A172 (cell line): ENCODE data around the gene TFDP2. TPM values are rescaled to one million over a fixed set of nuclear protein-coding genes. Genes with fewer than 3 reads are reported as not detected.
A peak's percentile ranks its signal among the peaks of the same experiment; 100 is the strongest.
"Not testable (repeated sequence)": the region's sequence is repeated elsewhere in the genome, so short reads cannot be mapped to it uniquely, and the experiment has no call there.

ENCODE experiments used
- DNase-seq: peaks from one replicate; pipeline ENCODE4 v3.0.0-alpha.2; 2015; ENCODE audit warnings: low spot score
- total RNA-seq: library from RNA; depleted of rRNA; stranded (reverse); fragments of >200 nt; shearing (Covaris generic); gene quantifications from 2 replicates; pipeline ENCODE4 v1.2.3, GENCODE V29; 2014

The TFDP2 gene
- total RNA-seq, 1 experiment from 2014 or later = 76.4 TPM

DNA sequence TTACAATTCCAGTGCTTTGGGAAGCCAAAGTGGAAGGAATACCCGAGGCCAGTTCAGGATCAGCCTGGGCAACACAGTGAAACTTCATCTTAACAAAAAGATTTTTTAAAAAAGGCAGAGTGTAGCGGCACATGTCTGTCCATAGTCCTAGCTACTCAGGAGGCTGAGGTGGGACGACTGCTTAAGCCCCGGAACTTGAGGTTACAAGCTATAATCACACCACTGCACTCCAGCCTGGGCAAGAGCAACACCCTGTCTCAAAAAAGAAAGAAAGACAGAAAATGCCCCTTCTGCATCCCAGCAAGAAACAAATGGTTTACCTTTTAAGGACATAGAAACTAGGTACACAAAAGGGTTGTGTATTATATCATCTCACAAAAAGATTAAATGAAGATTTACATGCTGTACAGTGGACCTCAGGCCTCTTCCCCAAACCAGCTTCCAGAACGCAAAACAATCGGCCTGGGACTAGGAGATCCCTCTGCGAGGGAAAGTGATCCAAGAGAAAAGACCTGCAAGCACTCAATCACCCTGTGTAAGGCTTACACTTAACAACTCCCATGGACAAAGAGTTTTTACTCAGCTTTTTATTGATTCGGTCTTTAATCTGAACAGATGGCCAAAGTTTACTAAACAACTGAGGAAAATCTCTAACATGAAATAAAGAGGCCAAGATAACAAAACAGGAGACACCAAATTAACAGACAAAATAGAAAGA, 21.2 kb downstream of the TFDP2 start:
- DNase-seq = no peak

DNA sequence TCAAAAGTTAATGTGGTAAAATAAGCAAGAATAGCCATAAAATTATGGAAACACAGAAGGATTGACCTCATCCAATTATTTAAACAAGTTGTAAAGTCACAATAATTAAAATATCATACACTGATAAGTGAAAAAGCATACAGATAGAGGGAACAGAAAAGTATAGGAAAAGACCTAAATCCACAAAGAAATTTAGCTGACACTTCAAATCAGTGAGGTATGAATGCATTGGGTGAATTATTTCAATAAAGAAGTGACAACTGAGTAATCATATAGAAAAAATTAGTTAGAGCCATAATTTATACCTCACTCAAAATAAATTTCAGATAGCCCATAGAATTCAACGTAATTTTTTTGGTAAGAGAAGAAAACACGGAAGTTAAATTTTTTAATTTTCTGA, 25.1 kb downstream of the TFDP2 start:
- DNase-seq = no peak

DNA sequence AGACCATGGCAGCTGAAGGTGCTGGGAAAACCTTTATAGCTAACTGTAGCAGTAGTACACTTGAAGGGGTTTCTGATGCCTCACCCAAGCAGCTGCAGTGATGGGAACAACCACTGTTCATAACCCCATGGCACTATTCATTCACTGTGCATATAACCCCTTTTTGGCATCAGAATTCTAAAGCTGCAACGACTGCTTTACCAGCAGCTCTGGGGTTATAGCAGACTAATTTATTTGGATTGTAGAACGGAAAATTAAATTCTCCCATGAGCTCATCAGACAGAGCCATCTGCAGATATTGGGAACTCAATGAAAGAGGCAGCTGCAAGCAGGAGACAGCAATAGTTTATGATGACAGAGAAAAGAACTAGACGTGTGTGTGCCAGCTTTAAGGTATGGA, 28.6 kb downstream of the TFDP2 start:
- DNase-seq = no peak

DNA sequence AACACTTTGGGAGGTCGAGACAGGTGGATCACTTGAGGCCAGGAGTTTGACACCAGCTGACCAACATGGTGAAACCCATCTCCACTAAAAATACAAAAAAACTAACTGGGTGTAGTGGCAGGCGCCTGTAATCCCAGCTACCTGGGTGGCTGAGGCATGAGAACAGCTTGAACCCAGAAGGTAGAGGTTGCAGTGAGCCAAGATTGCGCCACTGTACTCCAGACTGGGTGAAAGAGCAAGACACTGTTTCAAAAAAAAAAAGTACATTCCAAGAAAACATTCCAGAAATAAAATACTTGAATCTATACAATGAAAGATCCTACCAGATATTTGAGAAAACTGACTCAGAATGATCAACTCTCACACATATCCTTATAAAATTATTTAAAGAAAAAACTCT, 30.4 kb downstream of the TFDP2 start:
- DNase-seq = no peak

DNA sequence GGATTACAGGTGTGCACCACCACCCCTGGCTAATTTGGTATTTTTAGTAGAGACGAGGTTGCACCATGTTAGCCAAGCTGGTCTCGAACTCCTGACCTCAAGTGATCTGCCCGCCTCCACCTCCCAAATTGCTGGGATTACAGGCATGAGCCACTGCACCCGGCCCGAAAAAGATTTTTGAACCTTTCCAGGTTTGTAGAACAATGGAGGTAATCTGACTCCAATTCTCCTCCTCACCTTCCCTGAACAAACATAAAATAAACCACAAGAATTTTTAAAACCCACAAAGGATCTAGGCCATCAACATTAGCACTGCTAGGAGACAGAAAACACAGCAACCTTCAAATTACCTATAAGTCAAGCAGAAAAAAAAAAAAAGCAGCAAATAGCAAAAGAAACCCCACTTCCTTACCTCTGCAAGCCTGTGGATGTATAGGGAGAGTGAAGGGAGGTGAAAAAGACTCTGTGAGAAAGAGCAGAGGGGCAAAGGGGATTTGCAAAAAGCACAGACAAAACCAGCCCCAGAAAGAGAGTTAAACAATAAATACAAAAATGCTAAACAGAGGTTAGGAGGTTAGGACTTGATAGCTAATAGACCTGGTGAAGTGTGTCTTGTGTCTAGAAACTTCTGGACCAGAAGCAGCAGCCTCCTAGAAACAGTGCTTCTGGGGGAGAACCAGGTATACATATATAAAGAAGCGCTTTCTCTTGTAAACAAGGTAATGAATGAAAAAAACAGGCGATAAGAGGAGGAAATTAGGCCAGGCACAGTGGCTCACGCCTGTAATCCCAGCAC, 32.1 kb downstream of the TFDP2 start:
- DNase-seq = peak; percentile 38

DNA sequence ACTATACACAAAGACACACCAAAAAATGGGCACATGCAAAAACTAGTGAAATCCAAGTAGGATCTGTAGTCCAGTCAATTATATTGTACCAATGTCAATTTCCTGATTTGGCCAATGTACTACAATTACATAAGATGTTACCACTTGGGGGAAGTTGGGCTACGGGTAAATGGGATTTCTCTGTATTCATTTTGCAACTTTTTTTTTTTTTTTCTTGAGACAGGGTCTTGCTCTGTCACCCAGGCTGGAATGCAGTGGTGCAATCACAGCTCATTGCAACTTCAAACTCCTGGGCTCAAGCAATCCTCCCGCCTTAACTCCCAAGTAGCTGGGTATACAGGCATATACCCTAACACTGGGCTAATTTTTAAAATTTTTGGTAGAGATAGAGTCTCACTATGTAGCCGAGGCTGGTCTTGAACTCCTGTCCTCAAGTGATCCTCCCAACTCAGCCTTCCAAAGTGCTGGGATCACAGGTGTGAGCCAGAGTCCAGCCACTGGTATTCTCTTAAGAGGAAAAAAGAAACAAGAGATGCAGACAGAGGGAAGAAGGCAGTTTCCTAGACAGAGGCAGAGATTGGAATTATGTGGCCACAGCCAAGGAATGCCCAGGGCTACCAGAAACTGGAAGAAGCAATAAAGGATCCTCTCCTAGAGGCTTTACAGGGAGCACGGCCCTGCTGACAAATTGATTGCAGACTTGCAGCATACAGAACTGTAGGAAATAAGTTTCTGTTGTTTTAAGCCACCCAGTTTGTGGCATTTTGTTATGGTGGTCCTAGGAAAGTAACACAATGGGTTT, 33.3 kb downstream of the TFDP2 start:
- DNase-seq = no peak

DNA sequence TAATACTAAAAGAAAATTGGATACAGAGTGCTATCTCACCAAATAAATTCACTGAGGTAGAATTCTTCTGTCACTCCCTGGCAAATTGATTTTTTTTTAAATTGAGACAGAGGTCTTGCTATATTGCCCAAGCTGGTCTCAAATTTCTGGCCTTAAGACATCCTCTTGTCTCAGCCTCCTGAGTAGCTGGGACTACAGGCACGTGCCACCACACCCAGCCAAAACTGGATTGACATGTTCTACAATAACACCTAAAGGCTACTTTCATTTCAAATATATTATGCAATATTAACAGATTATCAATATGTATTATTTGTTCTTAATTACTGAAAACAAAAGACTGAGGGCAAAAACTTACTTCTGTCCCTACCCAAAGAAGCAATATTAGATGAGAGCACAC, 36.7 kb downstream of the TFDP2 start:
- no peak for DNase-seq

DNA sequence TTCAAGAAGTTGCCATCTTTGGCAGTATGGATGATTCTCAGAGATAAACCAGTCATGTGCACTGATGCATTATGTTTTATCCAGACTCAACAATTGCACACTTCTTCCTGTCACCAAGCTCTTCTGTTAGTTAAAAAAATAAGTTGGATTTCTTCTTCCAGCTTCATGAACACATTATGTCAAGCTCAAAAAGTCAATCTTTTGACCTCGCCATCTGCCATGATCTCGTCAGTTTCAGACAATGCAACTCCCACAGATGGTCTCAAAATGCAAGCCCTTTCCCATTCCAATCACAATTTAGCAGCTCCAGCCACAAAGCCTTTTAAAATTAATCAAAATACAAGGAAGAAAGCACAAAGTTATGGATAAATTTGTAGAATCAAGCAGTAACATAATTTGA, 42.8 kb downstream of the TFDP2 start:
- DNase-seq = no peak

DNA sequence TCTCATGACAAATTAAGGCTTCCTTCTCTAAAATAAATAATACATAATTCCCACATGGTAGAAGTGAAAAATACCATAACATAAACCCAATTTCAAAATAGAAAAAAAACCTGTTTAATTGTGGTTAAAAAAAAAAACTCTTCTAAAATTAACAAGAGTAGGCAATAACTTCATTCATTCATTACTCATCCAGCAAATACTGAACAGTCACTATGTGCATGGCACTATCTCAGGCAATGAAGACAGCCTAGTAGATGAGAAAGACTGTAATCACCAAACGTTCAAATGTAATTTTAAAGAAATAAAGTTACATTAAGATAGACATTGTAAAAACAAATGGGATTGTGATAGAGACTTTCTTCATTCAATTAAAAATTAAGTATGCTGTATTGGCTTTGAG, 43.4 kb downstream of the TFDP2 start:
- no peak for DNase-seq

DNA sequence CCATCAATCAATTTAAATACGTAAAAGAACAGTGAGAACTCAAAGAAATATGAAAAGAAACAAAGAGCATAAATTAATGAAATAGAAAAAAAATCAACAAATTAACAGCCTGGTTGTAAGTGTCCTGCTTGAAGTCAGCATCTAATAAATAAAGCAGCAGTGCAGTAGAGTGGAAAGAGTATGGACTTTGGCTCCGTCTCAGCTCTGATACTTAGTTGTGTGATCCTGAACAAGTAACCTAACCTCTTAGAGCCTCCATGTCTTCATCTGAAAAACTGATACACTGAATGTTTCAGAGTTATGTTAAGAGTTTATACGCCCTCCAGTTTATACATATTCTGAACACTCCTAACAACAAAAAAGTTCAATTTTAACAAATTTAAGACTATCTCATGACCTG, 44.6 kb downstream of the TFDP2 start:
- DNase-seq = no peak

DNA sequence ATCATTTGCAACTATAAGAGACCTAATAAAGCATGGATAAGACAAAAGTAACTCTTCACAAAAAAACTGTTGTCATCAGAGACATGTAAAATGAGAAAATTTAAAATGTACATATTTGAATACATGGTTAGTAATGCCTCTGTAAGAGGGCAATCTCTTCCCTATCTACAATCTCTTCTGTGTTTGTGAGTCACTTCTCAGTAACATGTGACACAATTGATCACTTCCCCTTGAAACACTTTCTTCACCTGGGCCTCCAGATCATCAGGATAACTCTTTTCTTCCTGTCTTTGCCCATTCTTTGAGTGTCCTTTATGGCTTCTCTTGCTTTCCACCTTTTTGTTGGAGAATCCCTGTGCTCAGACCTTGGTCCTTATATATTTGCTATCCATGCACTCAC, 50.4 kb downstream of the TFDP2 start:
- DNase-seq = peak; percentile 15

DNA sequence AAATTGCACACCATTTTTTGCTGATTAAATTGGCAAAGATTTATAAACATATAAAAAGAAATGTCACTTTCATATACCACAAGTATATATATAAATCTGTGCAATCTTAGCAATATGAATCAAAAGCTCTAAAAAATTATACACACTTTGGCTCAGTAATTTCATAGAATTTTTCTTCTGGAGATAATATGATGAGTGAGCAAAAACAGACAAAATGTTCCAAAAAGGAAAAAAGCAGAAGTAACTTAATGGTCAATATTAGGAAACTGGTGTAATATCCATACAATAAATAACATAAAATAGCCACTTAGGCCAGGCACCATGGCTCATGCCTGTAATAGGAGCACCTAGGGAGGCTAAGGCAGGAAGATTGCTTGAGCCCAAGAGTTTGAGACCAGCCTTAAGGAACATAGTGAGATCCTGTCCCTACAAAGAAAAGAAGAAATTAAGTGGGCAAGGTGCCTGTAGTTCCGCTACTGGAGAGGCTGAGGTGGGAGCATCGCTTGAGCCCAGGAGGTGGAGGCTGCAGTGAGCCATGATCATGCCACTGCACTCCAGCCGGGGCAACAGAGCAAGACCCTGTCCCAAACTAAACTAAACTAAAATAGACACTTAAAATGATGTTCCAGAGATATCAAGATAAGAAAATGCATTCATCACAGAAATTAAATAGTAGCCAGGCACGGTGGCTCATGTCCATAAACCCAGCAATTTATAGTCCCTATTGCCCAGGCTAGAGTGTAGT, 52.1 kb downstream of the TFDP2 start:
- DNase-seq = no peak

DNA sequence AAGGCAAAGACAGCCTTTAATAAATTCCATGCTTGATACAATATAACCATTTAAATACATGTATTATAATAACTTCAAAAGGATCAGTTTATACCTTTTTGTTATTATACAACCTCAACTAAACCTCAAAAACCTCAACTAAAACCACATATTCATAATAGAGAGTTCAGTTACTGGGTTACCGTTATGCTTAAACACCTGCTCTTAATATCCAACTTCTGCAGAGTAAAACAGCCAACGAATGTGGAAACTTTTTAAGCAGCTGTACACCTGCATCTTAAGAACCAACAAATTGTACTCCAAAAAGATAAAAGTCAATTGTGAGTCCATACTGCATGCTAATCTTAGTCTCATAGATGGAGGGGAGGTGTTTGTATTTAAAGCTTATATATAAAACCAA, 53.5 kb downstream of the TFDP2 start:
- DNase-seq = no peak

DNA sequence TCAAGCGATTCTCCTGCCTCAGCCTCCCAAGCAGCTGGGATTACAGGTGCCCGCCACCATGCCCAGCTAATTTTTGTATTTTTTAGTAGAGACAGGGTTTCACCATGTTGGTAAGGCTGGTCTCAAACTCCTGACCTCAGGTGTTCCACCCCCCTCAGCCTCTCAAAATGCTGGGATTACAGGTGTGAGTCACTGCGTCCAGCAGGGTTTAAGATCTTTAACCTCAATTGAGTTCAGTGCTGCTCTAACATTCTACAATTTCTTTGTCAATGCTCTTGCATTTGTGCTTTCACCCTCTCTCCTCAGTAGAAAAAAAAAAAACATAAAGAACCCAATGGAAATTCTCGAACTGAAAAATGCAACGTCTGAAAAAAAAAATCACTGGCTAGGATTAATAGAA, 60.4 kb downstream of the TFDP2 start:
- not testable (repeated sequence) for DNase-seq

DNA sequence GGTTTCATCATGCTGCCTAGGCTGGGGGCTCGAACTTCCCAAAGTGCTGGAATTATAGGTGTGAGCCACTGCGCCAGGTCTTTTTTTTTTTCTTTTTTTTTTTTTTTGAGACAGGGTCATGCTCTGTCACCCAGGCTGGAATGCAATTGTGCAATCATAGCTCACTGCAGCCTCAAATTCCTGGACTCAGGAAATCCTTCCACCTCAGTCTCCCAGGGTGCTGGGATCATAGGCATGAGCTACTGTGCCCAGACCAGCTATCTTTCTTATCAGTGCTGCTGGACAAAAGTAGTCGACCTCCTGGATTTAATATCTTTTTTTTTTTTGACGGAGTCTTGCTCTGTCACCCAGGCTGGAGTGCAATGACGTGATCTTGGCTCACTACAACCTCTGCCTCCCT, 60.8 kb downstream of the TFDP2 start:
- peak; percentile 64 for DNase-seq

DNA sequence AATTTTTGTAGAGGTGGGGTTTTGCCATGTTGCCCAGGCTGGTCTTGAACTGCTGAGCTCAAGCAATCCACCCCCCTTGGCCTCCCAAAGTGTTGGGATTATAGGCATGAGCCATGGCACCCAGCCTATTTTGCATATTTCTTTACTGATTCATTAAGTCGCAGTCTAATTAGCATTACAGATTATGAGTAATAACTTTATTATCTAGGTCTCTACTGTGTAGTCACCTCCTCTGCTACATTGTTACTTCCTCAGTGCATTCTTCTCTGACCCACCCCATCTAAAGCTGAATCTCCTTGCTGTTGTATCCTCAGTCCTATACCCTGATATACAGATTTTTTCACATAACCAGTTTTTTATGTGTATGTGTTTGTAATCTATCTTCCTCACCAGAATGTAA, 61.7 kb downstream of the TFDP2 start:
- DNase-seq = peak; percentile 70

DNA sequence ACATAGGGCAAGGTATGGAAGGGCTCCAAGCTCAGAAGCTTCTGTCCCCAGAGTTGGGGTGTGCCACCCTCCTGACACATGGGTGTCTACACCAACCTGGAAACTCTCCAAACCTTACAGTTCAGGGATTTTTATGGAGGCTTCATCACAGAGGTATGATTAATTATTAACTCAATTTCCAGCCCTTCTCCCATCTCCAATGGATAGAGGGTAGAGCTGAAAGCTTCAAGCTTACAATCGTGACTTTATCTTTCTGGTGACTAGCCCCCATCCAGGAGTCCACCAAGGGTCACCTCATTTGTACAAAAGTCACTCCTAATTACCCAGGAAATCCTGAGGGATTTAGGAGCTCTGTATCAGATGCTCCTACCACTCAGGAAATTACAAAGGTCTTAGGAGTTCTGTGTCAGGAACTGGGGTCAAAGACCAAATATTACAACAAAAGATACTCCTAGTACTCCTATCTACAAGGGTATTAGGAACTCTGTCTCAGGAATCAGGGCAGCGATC, 62.7 kb downstream of the TFDP2 start:
- DNase-seq = no peak

DNA sequence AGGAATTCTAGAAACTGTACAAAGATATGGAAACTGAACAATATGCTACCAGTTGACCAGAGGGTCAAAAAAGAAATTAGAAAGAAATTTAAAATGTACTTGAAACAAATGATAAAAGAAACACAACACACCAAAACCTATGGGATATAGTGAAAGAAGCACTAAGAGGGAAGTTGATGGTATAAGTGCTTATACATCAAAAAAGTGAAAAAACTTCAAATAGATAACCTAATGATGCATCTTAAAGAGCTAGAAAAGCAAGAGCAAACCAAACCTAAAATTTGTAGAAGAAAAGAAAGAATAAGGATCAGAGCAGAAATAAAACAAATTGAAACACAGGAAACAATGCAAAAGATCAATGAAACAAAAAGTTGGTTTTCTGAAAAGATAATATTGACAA, 68.2 kb downstream of the TFDP2 start:
- DNase-seq = no peak

DNA sequence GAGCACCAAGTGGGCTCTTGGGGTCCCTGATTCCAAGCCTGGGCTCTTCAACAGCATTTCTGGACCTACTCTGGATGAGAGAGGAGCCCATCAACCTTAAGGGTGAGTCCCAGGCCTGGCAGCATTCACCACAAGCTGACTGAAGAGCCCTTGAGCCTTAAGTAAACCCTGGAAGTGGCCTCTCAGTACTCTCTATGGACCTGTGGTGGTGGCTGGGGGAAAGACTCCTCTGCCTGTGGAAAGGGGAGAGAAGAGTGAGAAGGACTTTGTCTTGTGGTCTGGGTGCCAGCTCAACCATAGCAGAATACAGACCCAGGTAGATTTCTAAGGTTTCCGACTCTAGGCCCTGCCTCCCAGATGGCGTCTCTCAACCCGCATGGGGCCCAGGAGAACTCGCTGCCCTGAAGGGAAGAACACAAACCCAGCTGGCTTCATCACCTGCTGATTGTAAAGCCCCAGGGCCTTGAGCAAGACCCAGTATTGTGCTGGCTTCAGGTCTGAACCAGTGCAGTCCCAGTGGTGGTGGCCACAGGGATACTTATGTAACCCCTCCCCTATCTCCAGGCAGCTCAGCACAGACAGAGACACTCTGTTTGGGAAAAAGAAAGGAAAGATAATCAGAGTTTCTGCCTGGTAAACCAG, 71.4 kb downstream of the TFDP2 start:
- no peak for DNase-seq

DNA sequence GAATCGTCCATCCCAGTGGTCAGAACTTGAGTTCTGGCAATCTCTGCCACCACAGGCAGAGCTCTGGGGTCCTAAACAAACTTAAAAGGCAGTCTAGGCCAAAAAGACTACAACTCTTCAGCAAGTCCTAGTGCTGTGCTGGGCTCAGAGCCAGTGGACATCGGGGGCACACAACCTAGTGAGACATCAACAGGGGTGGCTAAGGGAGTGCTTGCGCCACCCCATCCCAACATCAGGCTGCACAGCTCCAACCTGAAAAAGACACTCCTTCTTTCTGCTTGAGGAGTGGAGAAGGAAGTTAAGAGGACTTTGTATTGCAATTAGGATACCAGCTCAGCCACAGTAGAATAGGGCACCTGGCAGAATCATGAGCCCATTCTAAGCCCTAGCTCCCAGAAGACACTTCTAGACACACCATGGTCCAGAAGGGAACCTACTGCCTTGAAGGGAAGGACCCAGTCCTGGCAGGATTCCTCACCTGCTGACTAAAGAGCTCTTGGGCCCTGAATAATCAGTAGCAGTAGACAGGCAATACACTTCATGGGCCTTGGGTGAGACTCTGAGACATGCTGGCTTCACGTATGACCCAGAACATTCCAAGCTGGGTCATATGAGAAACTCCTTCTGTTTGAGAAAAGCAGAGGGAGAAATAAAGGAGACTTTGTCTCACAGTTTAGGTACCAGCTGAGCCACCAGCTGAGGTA, 72.0 kb downstream of the TFDP2 start:
- DNase-seq = no peak

DNA sequence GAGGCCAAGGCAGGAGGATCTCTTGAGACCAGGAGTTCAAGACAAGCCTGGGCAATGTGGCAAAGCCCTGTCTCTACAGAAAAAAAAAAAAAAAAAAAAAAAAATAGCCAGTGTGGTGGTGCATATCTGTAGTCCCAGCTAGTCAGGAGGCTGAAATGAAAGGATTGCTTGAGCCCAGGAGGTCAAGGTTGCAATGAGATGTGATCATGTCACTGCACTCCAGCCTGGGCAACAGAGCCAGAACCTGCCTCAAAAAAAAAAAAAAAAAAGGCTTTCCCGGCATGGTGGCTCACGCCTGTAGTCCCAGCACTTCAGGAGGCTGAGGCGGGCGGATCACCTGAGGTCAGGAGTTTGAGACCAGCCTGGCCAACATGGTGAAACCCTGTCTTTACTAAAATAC, 73.7 kb downstream of the TFDP2 start:
- DNase-seq = not testable (repeated sequence)
